ENCODE results near the gene TMEM232.

- TF ChIP-seq CTCF (IDR thresholded peaks at IDR 0.05; ENCODE audit: low read depth, low read length, poor library complexity, severe bottlenecking): no peak
- TF ChIP-seq EZH2phosphoT487 (IDR thresholded peaks at IDR 0.05; ENCODE audit: borderline replicate concordance, low read length): no peak
Measured at GRCh38 chr5:110525762-110526161, 200.7 kb downstream of the TMEM232 start.
